IPS-11a (cell line): ENCODE results near the gene LCN2.

ENCODE experiments used
- H3K4me3 ChIP-seq: one replicate; pipeline ENCODE4 v1.5.1; 2013; ENCODE audit warnings: low read depth, low read length, control low read depth

LCN2 gene

GRCh38 chr9:128148509-128149000 lies 698 bp upstream of the LCN2 start:
- no peak overlapping the region for H3K4me3 ChIP-seq

- H3K4me3 ChIP-seq: no peak overlapping the region
Measured at GRCh38 chr9:128149951-128150593, 819 bp downstream of the LCN2 start.

GRCh38 chr9:128150594-128151308 lies 1.5 kb downstream of the LCN2 start:
- no peak overlapping the region for H3K4me3 ChIP-seq

- H3K4me3 ChIP-seq: no peak overlapping the region
Measured at GRCh38 chr9:128151309-128152132, 2.3 kb downstream of the LCN2 start.

GRCh38 chr9:128152133-128153059 lies 3.1 kb downstream of the LCN2 start:
- no peak overlapping the region for H3K4me3 ChIP-seq

GRCh38 chr9:128153060-128153946 lies 4.0 kb downstream of the LCN2 start:
- no peak overlapping the region for H3K4me3 ChIP-seq

- no peak overlapping the region for H3K4me3 ChIP-seq
Measured at GRCh38 chr9:128153947-128154695, 4.9 kb downstream of the LCN2 start.

DNA sequence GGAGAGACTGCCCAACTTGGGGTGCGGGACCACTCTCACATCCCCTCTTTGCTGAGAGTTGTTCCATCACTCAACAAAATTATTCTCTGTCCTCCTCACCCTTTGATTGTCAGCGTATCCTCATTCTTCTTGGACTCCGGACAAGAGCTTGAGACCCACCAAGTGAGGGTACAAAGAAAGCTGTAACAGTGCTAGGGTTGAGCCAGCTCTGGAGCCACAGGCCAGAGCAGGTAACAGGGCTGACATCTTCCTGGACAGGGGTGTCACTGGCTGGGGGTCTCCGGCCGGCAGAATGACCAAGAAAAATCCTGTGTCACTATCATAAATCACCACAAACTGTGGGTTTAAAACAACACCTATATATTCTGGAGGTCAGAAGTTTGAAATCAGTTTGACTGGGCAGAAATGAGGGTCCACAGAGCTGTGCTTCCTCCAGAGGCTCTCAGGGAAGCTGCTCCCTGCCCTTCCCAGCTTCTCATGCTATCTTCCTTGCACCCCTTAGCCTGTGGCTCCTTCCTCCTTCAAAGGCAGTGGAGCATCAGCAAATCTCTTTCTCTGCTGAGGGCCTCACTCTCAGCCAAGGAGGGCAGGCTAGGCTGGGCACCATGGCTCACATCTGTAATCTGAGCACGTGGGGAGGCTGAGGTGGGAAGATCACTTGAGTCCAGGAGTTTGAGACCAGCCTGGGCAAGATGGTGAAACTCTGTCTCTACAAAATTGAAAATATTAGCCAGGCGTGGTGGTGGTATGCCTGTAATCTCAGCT lies 6.7 kb downstream of the LCN2 start:
- H3K4me3 ChIP-seq: no peak overlapping the region

GRCh38 chr9:128159522-128159783 lies 10.2 kb downstream of the LCN2 start:
- peak overlapping the region; percentile 43 for H3K4me3 ChIP-seq

DNA sequence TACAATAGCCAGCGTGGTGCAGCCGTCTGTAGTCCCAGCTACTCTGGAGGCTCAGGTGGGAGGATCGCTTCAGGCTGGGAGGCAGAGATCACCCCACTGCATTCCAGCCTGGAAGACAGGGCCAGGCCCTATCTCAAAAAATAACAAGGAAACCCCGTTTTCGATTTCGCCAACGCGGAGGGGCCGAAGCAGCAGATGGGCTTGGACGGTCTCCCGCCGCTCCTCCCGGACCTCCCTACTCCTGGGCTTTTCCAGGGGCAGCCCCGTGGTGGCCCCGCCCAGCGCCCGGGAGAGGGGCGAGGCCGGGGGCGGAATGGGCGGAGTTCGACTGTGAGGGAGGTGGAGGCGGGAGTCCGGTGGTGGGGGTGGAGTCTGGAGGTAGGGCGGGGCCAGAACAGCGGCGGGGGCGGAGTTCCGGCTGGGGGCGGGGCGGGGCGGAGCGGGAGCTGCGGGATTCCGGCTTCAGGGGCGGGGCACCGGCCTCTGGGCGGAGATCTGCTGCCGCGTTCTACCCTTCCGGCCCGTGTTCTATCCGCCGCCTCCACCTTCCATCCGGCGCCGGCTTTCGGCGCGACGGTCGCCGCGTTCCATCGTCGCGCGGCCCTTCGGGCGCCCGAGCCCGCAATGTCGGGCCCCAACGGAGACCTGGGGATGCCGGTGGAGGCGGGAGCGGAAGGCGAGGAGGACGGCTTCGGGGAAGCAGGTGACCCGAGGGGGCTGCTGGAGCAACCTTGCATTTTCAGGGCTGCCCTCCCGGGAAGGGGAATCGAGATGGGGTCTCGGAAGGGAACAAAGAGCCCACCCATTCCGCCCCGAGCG lies 10.7 kb downstream of the LCN2 start, which contains the start of gene BBLN:
BBLN (plus strand) TSS at position 482 of the 819 bp plus-strand sequence; CDS start at position 625, 143 bp downstream.
- peak within 1 kb of the TSS; percentile 74 for H3K4me3 ChIP-seq

GRCh38 chr9:128160603-128160987 lies 11.3 kb downstream of the LCN2 start:
- peak overlapping the region; percentile 74 for H3K4me3 ChIP-seq

DNA sequence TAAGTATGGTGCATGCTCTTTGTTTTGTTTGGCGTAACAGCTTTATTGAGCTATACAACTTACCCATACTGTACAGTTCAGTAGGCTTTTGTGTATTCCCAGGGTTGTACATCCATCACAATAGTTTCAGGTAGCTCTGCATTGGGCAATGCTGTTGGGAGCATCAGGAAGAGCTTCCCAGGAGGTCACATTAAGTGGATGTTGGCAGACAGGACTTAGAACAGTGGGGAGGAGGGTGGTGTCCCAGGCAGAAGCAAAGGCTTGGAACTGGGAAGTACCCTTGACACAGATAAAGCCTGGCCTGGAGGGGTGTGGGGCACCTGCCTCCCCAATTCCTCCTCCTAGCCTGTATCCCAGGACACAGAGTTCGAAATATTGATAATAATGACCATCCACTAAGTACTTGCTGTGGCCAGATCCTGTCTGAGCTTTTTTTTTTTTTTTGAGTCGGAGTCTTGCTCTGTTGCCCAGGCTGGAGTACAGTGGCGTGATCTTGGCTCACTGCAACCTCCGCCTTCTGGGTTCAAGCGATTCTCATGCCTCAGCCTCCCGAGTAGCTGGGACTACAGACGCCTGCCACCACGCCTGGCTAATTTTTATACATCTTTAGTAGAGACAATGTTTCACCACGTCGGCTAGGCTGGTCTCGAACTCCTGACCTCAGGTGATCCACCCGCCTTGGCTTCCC lies 12.1 kb downstream of the LCN2 start:
- peak overlapping the region; percentile 74 for H3K4me3 ChIP-seq

GRCh38 chr9:128162215-128163026 lies 13.2 kb downstream of the LCN2 start:
- no peak overlapping the region for H3K4me3 ChIP-seq

GRCh38 chr9:128163027-128163515 lies 13.8 kb downstream of the LCN2 start:
- no peak overlapping the region for H3K4me3 ChIP-seq

DNA sequence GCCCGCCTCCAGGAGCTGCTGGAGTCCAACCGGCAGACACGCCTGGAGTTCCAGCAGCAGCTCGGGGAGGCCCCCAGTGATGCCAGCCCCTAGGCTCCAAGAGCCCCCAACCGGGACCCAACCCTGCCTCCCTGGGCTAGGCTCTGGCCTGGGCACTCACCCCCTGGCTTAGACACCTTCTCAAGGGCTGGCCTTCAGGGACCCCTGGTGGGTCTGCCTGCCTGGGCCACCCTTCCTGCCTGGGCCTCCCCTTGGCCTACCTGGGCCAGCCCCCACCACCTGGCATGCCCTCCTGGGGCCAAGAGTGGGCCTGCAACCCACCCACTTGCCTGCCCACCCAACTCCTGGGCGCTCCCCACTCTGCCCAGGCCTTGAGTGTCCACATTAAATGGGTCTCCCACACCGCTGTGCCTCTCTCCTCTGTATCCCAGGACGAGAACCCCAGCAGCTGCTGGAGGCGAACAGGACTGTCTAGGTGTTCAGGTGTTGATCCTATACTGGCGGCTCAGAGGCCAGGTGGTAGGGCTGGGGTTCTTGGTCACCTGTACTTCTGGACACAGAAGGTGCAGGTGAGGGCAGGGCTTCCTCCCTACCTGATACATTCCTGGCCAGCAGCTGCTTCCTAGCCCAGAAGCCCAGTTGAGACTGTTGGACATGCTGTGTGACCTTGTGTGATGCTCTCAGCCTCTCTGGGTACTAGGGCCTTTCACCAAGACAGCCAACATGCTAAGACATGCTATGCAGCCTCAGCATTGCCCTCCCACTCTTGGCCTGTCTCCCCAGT lies 14.5 kb downstream of the LCN2 start:
- H3K4me3 ChIP-seq: no peak overlapping the region
